M059J (cell line): ENCODE results near the gene CRIP1. TPM values are rescaled to one million over a fixed set of nuclear protein-coding genes. Genes with fewer than 3 reads are reported as not detected.

Experiments used
- DNase-seq: peaks from one replicate; pipeline ENCODE4 v3.0.0-alpha.2; 2012; ENCODE audit warnings: low read depth
- total RNA-seq: library from RNA; depleted of rRNA; stranded (reverse); fragments of >200 nt; shearing (Covaris generic); gene quantifications from 2 replicates; pipeline ENCODE4 v1.2.3, GENCODE V29; 2014

Gene CRIP1
- total RNA-seq, 1 experiment from 2014 or later: not detected

DNA sequence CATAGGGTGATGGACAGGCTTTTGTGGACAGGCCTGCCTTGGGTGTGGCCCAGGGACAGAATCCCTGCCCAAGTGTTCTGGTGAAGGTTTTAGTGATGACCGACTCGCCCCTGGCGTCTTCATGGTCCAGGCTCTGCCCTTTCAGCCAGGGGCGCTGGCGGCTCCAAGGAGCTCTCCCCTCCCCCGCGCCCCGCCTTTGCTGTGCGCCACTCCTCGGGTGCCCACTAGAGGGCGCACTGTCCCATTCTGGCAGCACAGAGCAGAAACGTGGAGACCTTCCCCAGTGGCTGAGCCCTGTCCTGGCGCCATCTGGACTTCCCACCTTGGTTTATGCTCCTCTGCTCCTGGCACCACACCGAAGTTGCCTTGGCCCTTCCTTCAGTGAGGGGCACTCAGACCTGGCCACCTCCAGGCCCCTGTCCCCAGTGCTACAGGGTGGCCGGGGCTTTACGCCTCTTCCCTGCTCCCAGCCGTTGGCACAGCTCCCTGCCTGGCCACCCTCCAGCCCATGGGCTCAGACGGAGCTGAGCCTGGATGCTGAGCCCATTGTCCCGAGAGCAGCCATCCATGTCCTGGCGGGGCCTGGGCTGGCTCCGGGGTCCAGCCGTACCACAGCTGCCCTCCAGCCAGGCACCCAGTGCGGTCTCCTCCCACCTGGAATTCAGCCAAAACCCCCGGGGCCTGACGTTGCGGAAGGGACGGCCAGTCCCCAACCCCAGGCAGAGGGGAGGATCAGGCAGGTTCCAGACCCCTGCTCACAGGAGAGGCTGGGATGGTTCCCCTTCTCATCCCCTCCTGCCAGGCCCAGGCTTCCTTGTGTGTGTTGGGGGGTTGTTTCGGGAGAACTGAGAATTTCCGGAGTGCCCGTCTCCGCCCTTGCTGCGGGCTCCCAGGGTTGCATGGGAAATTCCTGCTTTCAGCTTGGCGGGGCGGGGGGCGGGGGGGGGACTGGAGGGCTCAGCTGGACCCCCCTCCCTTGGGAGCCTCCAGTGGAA is 5.6 kb upstream of the CRIP1 start:
- DNase-seq: peak; percentile 84

DNA sequence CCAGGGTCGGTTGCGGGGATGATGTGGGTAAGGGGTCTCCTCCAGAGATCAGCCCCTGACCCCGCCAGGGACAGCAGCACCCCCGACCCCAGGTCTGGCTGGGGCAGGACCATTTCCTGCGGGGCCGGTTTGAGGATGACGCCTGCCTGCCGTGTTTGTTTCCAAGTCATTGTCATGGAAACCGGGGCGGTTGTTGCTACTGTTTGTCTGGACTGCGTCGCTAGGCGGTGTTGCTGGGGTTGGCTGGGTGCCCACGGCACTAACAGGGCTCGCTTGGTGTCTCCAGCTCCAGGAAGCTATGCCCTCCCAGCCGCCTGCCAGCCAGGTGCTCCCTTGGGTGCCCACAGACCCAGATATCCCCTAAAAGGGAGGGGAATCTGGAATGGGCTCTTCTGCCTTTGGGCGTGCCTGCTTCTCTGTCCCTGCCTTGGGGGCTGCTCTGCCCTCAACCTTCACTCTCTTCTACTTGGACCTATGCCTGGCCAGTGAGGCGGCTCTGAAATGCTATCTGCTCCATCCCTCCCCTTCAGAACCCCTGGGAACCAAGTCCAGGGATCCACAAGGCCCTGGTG is 4.7 kb upstream of the CRIP1 start:
- DNase-seq: peak; percentile 96

DNA sequence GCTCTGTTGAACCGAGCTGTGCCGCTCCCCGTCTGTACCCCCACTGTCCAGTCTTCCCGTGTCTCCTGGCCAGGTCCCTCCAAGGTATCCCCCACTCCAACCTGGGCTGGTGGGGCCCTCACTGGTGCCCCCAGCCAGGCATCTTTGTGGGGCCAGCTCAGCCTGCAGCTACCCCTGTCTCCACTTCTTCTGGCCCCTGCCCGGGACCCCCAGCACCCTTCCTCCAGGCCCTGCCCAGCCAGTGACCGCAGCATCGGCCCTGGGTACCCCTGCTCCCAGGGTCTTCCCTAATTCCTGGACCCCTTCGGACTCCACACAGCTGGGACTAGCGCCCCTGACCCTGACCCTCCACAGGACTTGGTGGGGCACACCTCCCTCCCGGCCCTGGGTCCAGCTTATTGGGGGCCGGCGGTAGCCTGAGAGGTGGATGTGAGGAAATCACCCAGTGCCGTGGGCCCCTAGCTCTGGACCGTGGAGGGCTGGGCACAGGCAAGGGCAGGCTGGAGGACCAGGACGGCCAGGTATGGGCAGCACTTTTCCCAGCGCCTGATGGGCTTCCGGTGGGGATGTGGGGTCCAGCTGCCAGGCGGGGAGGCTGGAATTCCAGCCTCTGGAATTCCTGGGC is 4.1 kb upstream of the CRIP1 start:
- no peak for DNase-seq

DNA sequence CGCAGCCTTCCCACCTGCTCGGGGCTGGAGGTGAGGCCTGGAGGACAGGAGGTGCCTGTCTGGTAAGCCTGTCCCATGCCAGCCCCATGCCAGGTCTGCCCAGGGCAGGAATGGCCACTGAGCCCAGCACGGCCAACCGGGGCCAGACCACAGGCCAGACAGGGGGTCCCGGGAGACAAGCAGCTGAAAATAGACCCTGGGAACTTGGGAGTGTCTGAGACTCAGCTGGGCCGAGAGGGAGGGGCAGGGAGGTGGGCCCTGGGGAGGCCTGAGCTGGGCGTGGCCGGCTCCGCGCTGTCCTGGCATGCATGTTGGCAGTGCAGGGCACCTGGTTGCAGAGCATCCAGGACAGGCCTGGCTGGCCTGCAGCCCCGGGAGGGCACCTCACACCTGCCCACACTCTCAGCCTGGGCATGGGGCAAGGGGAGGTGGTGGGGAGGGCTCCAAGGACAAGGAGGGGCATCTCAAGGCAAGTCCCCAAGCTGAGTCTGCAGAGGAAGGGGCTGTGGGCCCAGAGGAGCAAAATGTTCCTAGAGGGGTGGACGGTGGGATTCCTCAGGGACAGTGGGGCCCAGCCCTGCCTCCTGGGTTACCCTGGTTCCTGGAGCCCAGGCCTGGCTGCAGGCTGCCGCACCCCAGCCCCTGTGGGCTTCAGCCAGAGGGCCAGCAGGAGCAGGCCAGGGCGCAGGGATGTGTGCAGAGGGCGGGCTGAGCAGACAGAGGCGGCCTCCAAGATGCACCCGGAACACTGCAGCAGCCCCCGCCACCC is 3.2 kb upstream of the CRIP1 start:
- DNase-seq: no peak

DNA sequence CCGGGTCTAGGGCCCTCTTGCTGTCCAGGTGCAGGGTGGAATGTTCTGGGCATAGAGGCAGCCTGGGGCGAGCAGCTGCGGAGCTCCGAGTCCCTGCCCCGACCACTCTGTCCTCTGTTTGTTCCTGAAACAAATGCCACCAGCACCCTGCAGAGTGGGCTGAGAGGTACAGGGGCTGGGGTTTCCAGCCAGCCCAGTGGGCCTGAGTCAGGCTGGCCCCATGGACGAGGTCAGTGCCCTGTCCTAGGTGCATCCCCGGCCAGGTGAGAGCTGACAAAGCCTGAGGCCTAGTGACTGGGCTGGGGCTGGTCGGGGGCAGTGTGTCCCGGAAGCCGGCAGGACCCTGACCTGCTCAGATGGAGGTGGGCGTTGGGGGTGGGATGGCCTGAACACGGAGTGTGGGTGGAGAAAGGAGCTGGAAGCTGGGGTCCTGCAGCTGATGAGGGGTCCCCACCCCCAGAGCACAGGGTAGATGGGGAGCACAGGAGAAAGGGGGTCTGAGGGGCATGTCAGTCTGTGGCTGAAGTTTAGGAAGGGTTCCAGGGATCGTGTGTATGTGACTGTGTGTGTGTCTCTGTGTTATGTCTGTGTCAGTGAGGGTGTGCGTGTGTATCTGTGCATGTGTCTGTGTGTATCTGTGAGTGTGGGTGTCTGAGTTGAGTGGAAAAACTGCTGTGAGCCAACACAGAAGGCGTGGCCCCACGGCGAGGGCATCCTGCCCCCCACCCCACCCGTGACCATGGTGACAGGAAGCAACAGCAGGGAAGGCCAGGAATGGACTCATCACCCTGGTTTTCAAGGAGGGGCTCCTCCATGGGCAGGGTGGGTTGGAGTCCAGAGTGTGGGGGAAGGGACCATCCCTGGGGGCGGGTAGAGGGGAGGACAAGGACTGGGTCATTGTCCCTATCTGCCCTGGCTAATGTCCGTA is 2.4 kb upstream of the CRIP1 start:
- peak; percentile 34 for DNase-seq

DNA sequence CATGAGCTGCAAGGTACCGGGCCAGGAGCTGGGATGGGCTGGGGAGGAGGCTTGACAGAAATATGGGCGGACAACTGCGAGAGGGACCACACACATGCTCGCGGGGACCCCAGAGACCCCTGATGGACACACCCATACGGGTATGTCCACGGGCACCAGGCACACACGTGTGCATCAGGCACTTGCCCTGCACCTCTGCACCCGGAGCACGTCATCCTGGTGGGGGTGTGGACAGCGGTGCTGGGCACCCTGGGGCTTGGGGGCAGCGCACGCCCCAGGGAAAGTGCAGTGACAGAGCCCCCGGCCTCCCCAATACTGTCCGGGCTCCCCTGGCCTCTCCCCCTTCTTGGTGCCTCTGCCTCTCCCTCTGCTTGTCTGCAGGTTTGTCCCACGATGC is 1.7 kb upstream of the CRIP1 start:
- no peak for DNase-seq

DNA sequence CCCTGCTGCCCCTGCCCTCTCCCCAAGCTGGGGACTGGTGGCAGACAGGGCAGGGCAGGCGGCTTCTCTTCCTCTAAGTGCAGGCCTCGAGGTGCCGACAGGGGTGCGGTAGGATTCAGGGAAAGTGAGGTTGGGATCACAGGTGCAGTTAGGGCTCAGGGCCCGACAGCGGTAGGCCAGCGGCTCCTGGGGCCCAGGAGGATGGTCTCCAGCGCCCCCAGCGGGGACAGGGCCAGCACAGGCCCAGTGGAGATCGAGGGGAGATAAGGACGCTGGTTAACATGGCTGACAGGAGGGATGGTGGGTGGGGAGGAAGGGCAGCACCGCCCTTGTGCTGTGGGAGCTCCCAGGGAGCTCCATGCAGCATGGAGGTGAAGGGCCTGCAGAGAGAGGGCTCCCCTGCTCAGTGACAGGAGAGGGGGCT is 935 bp upstream of the CRIP1 start:
- no peak for DNase-seq

DNA sequence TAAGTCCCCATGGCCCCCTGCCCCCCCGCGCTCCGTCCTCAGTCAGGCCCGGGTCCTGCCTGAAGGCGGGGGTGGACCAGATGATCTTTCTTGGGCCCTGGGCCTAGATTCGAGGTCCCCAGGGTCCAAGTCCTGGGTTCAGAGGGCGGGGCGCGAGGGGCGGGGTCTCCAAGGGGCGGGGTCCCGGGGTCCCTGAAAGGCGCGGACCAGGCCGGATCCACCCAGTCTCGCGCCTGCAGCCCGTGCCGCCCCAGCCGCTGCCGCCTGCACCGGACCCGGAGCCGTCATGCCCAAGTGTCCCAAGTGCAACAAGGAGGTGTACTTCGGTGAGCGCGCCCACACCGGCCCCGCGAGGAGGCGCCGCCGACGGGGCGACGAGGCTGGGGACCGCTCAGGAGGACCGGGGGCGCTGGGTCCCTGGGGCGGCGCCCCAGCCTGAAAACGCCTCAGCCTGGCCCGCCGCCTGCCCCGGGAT is 325 bp downstream of the CRIP1 start:
- DNase-seq: no peak

DNA sequence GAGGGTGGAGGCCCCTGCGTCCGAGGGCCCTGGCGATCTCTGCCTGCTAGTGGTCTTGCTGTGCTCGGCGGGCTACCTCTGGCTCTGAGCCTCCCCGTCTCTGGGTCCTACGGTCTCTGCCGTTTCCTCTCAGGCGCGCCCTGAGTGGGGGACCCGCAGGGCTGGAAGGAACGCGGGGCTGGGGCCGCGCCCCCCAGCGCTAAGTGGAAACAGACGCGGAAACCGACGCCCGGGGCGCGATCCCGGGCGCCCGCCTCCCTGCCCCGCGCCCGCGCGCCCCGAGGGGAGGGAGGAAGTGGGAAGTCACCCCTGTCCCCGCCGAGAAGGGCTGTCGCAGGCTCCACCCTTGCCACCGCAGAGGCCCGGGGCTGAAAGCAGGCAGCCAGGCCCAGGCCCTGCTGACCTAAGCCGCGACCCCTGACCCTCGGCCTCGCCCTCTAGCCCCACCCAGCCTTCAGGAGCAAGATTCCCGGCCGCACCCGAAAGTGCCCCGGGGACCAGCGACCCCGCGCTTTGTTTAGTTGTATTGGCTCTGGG is 831 bp downstream of the CRIP1 start:
- DNase-seq: no peak

DNA sequence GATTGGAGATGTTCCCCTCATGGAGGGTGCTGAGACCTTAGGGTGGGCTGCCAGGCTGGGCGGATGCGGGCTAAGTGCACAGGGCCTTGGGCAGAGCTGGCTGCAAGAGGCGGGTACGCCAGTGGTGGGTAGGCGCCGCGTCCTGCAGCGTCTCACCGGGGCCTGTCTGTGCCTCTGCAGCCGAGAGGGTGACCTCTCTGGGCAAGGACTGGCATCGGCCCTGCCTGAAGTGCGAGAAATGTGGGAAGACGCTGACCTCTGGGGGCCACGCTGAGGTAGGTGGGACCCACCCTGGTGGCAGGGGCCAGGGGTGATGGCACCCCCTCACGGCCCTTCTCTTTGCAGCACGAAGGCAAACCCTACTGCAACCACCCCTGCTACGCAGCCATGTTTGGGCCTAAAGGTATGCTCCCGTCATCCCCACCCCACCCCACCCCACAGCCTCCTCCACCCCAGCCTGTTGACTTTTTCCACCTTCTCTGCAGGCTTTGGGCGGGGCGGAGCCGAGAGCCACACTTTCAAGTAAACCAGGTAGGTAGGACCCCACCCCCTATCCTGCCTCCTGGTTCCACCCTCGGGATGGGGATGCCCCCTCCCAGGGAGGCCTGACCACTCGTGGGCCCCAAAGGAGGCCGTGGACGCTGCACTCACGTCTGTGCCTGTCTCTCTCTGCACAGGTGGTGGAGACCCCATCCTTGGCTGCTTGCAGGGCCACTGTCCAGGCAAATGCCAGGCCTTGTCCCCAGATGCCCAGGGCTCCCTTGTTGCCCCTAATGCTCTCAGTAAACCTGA is 1.5 kb downstream of the CRIP1 start:
- DNase-seq: no peak

DNA sequence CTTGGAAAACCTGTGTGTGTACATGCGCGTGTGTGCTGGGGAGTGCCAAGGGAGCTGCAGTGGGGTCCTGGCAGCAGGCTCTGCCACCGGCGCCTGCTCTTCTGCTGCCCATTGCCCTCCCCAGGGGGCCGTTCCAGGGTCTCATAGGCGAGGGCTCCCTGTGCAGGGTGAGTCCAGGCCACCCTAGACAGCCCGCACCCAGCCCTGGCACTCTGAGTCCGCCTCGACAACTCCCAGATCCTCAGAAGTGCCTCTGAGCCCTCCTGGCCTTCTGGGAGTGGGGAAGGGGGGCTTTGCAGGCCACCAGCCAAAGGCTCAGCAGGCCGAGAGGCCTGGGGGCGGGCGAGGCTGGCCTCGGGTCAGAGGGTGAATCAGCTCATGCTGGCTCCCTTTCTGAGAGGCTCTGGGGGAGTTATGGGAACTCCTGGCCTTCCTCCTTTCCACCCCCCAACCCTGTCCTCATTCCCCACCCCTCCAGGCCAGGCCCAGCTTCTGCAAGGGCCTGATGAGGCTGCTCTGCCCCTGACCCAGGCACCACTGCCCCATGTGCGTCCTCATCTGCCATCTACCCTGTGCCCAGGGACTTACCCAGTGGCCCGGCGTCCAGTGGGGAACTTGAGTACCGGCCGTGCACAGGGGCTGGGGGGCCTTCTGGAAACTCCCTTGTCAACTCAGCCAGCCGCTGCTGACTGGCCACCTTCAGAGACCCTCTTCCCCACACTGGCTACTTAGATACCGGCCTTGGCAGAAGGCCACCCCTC is 2.3 kb downstream of the CRIP1 start:
- no peak for DNase-seq

DNA sequence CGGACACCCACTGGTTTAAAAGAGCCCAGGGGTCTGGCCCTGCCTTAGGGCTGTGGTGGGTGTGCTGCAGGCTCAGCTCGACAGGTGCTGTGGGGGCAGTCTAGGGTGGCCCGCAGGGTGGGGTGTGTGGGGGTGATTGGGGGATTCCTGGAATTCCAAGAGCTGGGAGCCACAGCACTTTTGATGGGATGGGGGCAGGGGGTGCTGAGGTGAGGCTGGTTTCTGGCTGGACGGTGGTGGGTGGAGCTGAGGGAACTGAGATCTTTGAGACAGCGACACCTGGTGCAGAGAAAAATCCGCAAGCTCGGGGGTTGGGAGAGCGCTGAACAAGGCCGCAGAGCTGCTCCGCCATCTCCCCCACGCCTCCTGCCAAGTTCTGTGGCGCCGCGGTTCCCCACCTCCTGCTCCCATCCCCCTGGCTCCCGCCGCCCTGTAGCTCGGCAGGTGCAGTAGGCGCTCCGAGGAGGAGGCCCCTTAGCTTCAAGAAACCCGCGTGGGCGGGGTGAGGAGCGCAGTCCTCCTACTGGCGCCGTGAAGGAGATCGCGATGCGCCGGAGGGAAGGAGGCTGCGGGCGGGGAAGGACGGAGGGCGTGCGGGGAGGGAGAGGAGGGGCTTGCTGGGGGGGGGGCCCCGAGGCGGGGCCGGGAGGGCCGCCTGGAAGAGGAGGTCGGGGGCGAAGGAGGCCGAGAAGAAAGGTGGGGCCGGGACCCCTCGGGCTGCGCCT is 3.0 kb downstream of the CRIP1 start:
- DNase-seq: peak; percentile 82

DNA sequence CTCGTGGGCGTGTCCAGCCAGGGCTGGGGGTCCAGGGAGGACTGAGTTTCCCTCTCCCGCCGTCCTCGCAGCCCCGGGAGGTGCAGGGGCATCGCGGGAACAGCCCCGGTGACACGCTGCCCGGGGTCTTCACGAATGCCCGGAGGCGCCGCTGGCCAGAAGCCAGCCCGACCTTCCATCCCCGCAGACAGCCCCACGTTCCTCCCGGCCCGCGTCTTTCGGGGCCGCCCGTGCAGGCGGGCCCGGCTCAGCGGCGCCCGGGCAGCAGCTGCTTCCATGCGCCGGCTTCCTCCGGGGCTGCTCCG is 3.5 kb downstream of the CRIP1 start:
- DNase-seq: no peak

DNA sequence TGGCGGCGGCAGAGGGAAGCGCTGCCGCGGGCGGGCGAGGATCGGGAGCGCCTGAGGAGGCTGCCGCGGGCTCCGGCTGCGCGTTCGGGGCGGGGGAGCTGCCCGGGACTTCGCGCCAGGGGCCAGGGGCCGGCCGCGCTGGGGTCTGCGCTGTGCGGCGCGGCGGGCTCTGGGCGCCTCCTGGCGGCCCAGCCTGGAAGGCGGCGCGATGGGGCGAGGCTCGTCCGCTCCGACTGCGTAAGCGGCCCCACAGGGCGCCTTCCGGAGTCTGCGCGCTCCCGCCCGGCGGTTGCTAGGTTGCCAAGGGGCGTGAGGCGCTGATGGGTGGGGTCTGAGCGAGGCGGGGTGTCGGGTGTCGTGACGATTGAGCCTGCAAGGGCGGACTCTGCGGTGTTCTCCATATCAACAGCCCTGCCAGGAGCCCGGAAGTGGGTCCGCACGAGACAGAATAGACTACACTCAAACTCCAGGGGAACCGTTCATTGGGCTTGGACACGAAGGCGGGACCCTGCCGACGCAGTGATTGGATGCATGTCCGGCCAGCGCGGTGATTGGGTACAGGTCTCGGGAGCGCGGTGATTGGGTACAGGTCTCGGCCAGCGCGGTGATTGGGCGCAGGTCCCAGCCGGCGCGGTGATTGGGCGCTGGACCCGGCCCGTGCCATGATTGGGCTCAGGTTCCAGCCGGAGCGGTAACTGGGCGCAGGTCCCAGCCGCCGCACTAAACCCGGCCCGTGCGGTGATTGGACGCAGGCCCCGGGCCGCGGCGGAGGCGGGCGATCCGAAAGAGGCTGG is 4.1 kb downstream of the CRIP1 start, which contains the start of gene TEDC1:
TSS of gene TEDC1 (plus strand) at position 675 of the 794 bp plus-strand sequence. CDS start 130 bp downstream, outside the sequence.
- DNase-seq: peak; percentile 99

DNA sequence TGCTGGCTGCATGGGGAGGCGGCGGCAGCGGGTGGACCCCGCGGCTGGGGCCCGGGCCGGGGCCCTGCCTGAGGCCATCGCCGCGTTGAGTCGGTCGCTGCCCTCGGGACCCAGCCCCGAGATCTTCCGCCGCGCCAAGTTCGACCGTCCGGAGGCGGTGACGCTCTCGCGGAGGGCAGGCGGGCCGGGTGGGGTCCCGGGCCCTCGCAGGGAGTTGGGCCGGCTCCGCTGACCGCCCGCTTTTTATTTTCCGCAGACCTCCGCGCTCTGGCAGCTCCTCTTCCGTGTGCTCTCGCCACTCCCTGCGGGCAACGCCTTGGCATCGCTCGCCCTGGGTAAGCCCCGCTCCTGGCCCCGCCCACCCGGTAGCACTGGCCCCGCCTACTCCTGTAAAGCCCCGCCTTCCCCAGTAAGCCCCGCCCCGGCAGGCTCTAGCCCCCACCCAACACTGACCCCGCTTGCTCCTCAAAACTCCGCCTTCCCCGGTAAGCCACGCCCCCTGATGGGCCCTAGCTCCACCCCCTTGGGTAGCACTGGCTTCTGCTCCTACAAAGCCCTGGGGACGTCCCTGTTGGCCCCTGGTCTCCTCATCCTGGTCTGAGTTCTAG is 4.8 kb downstream of the CRIP1 start:
- DNase-seq: peak; percentile 35

DNA sequence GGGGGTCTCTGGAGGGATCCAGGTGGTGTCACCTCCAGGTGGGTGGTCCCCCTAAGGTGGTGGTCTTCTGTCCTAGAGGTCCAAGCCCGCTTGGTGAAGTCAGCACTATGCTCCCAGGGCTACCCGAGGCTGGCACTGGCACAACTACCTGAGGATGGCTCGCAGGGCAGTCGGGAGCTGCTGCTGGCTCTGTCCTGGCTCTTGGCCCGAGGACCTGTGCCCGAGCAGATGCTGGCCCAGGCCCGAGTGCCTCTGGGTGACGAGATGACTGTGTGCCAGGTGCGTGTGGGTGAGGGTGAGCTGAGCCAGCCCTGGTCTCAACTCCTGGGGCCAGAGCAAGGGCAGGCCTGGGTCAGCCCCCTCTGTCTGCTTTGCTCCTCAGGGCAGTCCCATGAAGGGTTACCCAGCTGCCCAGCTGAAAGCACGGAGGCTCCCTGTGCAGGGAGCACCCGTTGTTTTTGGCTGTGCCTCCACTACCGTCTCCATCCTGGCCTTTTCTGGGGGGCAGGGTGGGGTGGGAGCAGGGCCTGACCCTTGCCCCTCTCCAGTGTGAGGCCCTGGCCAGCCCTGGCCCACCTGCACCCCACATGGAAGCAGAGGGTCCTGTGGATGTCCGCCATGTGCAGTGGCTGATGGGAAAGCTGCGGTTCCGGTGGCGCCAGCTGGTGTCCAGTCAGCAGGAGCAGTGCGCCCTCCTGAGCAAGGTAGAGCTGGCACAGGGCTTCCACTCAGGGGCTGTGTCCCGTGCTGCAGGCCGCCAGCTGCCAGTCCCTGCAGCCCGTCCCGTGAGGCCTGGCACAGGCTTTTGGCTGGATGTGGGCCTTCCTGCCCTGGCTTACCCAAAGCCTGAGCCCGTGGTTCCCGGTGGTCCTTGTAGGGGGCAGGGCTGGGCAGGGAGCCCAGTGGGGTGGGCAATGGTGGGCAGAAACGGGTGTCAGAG is 5.6 kb downstream of the CRIP1 start:
- no peak for DNase-seq
